GM18868 (cell line): ENCODE data around the gene DTNA.
"Not testable (repeated sequence)": the region's sequence is repeated elsewhere in the genome, so short reads cannot be mapped to it uniquely, and the experiment has no call there.

Experiments
- ATAC-seq: cut with Tn5 transposase; IDR thresholded peaks from one replicate; pipeline ENCODE4 v1.9.1; 2021; ENCODE audit warnings: mild to moderate bottlenecking, moderate library complexity; ENCODE audit not compliant: unreplicated experiment

The DTNA gene

GRCh38 chr18:34887881-34888580 lies 177.9 kb downstream of the DTNA start:
- no peak for ATAC-seq

GRCh38 chr18:34890486-34891085 lies 180.5 kb downstream of the DTNA start:
- ATAC-seq, result no peak

DNA sequence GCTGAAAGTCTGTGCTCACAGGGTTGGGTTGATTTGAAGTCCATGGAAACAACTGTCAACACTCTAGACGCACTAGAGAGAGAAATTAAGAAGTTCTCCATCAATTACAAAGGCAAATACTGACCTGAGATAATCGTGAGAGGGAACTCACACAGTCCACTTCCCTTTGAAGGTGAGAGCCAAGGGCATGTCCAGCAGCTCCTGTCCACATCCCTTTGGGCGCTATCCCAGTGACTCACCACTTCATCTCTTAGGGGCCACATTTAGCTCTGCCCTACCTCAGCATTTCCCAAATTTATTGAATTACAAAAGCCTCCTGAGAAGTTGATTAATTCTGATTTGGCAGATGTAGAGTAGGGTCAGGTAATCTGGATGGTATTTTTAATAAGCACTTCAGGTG lies 182.3 kb downstream of the DTNA start:
- ATAC-seq, result no peak

GRCh38 chr18:34893239-34893638 lies 183.1 kb downstream of the DTNA start:
- no peak for ATAC-seq

GRCh38 chr18:34901299-34901698 lies 191.2 kb downstream of the DTNA start:
- no peak for ATAC-seq

DNA sequence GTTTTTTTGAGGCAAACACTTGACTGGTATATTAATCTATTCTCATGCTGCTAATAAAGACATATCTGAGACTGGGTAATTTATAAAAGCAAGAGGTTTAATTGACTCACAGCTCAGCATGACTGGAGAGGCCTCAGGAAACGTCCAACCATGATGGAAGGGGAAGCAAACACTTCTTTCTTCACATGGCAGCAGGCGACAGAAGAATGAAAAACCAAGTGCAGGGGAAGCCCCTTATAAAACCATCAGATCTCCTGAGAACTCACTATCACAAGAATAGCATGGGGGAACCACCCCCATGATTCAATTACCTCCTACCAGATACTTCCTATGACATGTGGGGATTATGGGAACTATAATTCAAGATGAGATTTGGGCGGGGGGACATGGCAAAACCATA lies 194.9 kb downstream of the DTNA start:
- no peak for ATAC-seq

- ATAC-seq, result not testable (repeated sequence)
These were observed 196.9 kb downstream of the DTNA start for GRCh38 chr18:34906985-34907384.

DNA sequence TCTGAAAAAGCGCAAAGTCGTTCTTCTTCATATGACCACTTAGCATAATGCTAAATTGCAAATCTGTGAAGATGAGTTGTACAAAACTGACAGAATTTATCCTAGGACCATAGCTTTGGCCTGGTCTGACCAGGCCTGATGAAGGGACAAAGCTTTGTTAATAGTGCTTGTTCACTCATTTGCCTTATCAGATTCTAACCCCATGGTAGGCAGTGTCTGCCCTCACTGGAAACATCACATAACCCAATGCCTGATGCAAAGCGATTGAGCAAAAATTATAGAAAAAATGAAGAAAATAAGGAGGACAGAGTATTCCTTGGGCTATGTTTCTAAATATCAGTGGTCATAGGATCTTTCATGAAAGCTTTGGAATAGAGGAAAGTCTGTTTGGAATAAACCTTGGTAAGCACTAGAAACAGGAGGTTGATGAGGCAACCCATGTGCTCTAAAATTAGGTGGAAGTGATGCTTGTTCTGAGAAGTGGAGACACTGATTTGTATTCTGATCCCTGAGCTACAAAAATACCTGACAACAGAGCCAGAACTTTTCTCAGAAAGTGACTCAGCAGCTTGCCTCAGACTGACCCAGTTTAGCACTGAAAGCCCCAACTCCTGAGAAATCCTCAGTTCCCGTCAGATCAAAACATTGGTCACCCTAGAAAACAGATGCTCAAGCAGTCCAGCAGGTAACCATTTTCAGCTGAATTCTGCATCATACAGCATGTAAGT lies 199.7 kb downstream of the DTNA start:
- no peak for ATAC-seq

- ATAC-seq, result no peak
These were observed 201.0 kb downstream of the DTNA start for GRCh38 chr18:34911081-34911480.

DNA sequence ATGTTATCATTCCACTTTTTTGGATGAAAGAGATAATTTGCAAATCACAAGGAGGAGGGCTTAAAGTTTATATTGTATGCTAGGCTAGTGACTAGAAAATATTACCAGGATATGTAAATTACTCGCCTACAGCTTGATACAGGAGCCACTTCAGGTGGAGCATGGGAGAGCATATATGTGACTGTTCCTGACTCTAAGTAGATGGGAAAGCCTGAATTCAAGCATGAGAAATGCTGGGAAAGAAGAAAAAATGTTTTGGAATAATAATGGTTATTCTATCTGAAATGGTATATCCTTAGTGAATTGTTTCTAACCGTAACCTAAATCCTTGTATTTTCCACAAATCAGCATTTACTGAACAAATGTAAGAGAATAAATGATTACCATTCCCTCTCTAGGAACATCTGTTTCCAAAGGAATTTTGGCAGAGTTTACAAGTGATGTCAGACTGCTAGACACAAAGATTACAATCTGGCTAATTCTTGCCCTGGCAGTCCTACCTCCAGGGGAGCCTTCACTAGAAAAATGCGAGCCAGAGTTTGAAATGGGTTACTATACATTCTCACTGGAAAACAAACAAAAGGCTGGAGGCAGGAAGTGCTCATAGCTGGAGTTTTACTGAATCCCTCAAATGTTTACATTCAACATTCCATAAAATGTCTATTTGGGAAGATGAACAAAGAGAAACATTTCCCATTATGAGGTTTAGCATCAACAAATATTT lies 201.7 kb downstream of the DTNA start:
- no peak for ATAC-seq

DNA sequence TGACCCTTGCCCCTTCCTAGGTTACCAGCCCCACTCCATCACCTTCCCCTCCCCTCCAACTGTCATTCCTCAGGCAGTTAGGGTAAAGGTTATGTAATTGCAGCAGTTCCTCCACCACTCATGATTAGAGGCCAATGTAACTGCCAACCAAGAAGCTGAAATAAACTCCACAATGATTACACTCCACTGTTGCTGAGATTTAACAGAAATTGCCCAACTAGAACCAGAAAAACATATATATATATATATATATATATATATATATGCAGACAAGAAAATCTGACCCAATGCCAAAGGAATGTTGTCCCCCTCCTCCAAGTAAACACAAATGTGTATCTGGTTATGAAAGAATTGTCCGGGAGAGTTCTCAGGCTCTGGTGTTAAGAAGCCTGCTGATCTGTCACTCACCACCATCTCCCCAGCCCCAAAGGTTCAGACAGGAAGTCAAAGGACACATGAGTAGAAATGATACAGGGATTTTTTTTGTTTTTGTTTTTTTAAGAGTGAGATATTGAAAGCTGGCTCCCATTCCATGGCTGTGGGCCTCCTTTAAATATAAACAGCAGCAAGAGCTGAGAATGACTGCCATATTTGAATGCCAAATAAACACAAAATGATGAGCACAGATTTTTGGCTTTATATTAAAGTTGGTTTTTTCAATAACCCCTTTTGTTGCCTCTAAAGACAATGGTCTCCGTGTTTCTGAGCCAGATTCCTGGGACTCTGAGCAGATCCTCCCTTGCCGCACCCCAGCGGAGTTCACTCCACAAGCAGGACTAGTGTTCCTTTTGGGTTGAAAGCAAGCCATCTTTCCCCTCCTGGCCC lies 204.0 kb downstream of the DTNA start:
- ATAC-seq, result no peak

GRCh38 chr18:34915046-34915445 lies 204.9 kb downstream of the DTNA start:
- no peak for ATAC-seq

DNA sequence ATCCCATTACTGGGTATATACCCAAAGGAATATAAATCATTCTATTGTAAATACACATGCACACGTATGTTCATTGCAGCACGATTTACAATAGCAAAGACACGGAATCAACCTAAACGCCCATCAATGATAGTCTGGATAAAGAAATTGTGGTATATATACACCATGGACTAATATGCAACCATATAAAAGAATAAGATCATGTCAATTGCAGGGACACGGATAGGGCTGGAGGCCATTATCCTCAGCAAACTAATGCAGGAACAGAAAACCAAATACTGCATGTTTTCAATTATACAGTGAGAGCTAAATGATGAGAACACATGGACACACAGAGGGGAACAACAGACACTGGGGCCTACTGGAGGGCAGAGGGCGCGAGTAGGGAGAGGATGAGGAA lies 206.4 kb downstream of the DTNA start:
- ATAC-seq, result not testable (repeated sequence)

DNA sequence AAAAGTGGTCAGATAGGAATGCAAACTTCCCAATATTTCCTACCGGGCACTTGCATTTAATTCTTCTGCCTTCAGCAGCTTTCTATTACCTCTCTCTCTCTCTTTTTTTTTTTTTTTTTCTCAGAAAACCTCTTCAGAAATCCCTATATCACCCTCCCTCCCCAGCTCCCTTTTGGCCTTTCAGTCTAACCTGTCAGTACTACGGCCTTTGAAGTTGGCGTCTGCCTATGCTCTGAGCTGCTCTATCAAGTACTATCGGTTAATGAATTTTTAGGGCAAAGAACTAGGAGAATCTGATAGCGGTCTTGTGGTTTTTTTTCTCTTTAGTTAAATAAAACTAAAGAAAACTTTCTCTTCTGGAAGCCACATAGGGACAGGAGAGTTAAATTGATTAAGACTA lies 208.8 kb downstream of the DTNA start:
- no peak for ATAC-seq

DNA sequence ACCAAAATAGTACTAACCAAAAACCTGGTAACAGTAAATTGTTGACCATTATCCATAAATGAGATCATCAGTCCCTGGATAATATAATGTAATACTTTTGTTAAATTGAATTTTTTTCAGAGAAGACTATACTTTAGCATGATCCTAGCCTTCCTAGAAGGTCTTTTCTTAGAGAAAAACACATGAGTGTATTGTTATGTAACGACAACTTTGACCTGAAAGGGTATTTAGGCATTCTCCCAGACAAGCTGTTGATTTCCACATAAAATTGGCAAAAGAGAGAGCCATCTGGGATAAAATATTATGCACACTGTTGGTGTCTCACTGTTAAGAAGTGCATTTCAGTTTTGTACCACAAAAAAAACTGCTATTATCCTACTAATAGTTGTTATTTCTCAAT lies 211.1 kb downstream of the DTNA start:
- no peak for ATAC-seq

DNA sequence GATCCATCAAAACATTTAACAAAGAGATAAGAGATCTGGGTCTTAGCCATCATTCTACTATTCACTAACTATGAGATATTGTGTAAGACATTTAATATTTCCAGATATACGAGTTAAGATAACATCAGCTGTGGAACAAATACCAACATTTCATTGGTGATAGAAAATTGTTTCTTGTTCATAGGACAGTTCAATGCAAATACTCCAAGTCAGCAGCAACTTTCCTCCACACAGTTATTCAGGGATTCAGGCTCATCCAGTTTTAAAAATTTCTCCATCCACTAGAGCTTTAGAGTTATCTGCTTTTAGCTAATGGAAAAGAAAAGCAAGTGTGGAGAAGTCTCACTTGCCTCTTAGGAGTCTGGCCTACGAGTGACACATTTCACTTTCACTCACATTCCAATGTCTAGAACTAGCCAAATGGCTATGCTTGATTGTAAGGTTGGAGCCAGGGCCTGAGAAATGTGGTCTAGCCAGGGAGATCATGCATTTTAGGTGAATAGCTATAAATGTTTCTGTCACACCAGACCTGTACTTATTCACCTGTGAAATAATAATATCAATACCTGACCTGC lies 211.8 kb downstream of the DTNA start:
- no peak for ATAC-seq

DNA sequence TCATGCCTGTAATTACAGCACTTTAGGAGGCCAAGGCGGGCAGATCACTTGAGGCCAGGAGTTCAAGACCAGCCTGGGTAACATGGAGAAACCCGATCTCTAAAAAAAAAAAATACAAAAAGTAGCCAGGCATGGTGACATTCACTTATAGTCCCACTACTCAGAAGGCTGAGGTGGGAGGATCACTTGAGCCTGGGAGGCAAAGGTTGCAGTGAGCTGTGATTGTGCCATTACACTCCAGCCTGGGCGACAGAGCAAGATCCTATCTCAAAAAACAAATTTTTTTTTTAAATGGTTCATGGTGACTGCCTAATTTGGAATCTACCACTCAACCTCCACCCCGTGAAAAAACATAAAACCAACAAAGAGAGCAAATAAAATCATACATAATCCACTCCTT lies 212.5 kb downstream of the DTNA start:
- not testable (repeated sequence) for ATAC-seq

- no peak for ATAC-seq
These were observed 213.8 kb downstream of the DTNA start for GRCh38 chr18:34923911-34924310.

DNA sequence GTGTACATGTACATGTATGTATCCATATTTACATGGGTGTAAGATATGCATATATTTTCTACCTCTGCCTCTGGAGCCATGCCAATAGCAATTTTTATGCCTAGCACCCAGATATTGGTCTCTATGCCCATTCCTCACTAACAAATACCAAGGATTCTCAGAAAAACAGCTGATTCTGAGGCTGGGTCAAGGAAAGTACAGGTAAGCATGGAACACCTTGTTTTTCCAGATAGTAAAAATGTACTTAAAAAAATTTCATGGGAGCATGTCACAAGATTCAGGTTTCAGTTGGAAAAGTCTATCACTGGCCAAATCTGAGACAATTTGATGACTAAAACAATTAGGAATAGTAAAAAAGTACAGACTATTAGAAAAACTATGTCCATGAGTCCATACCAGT lies 216.6 kb downstream of the DTNA start:
- ATAC-seq, result no peak

- ATAC-seq, result no peak
These were observed 218.1 kb downstream of the DTNA start for GRCh38 chr18:34928088-34928753.
